Stimulated activated CD4-positive, alpha-beta T cell treated with anti-CD3 and anti-CD28 coated beads, Interleukin-4, amount 100 ng/mL, for 48 hours (primary cell): ENCODE data around the gene GOLGA6B.
"Not testable (repeated sequence)": the region's sequence is repeated elsewhere in the genome, so short reads cannot be mapped to it uniquely, and the experiment has no call there.

Source experiments
- DNase-seq, 2 donors: peaks; one replicate each; pipeline ENCODE4 v3.0.0-alpha.2; 2020; ENCODE audit warnings: low read depth in 2 of 2

Gene GOLGA6B

GRCh38 chr15:72654397-72654796 is at the start of gene GOLGA6B:
Gene GOLGA6B (plus strand): TSS chr15:72654697. CDS start chr15:72654738, 41 bp downstream.
- not testable (repeated sequence) for DNase-seq

- DNase-seq: no peak
Observed at GRCh38 chr15:72604794-72605193, 49.7 kb upstream of the GOLGA6B start.

GRCh38 chr15:72608084-72608483 is 46.4 kb upstream of the GOLGA6B start:
- DNase-seq: not testable (repeated sequence)

- DNase-seq: no peak
Observed at GRCh38 chr15:72609862-72610261, 44.6 kb upstream of the GOLGA6B start.

GRCh38 chr15:72612324-72612723 is 42.2 kb upstream of the GOLGA6B start:
- DNase-seq: not testable (repeated sequence)

- DNase-seq: no peak
Observed at GRCh38 chr15:72614810-72615532, 39.5 kb upstream of the GOLGA6B start.

- DNase-seq: not testable (repeated sequence)
Observed at GRCh38 chr15:72615533-72616233, 38.8 kb upstream of the GOLGA6B start.

- no peak for DNase-seq
Observed at GRCh38 chr15:72616491-72617210, 37.8 kb upstream of the GOLGA6B start.

GRCh38 chr15:72623854-72624253 is 30.6 kb upstream of the GOLGA6B start:
- not testable (repeated sequence) for DNase-seq

GRCh38 chr15:72626153-72626552 is 28.3 kb upstream of the GOLGA6B start:
- not testable (repeated sequence) for DNase-seq

GRCh38 chr15:72628249-72629067 is 26.0 kb upstream of the GOLGA6B start:
- DNase-seq: not testable (repeated sequence)

- DNase-seq: not testable (repeated sequence)
Observed at GRCh38 chr15:72629068-72629570, 25.4 kb upstream of the GOLGA6B start.

GRCh38 chr15:72636519-72637282 is 17.8 kb upstream of the GOLGA6B start:
- DNase-seq: peak; percentile 48 to 60

- not testable (repeated sequence) for DNase-seq
Observed at GRCh38 chr15:72639759-72640483, 14.6 kb upstream of the GOLGA6B start.

- DNase-seq: not testable (repeated sequence)
Observed at GRCh38 chr15:72642271-72642670, 12.2 kb upstream of the GOLGA6B start.

- not testable (repeated sequence) for DNase-seq
Observed at GRCh38 chr15:72648631-72649253, 5.8 kb upstream of the GOLGA6B start.

GRCh38 chr15:72656014-72656413 is 1.5 kb downstream of the GOLGA6B start:
- DNase-seq: not testable (repeated sequence)

- DNase-seq: not testable (repeated sequence)
Observed at GRCh38 chr15:72661081-72661480, 6.6 kb downstream of the GOLGA6B start.

GRCh38 chr15:72663931-72664330 is 9.4 kb downstream of the GOLGA6B start:
- DNase-seq: not testable (repeated sequence)
